RWPE1 (cell line): ENCODE results near the gene ISLR.

Experiments used
- CTCF ChIA-PET: fragments of 350-600 bp; sonication (Branson Sonifier 250); formaldehyde crosslinking; extraction: SDS; loops from one replicate; lab custom pipeline; 2021; lab: Yijun Ruan, JAX
- POLR2A ChIA-PET: fragments of 400-600 bp; formaldehyde crosslinking; extraction: SDS; loops from one replicate; lab custom pipeline; 2020; ENCODE audit warnings: antibody characterized with exemption; ENCODE audit not compliant: low non-redundant PET; lab: Yijun Ruan, JAX
- DNase-seq: peaks from one replicate; pipeline ENCODE4 v3.0.0; 2012; ENCODE audit warnings: low spot score
- H3K27ac ChIP-seq: fragments of 450-650 bp; 2 replicates; pipeline ENCODE4 v1.5.1; 2017
- TF ChIP-seq, protein P1 (sequence below): fragments of 450-650 bp; conservative IDR thresholded peaks from 2 replicates; pipeline ENCODE4 v1.5.1; 2017; ENCODE audit warnings: low read depth, mild to moderate bottlenecking

The ISLR gene

GRCh38 chr15:74205582-74205947 is 32.1 kb downstream of the ISLR start:
- ChIA-PET CTCF (no interaction called here), POLR2A (no interaction called here)
- TF ChIP-seq, protein P1, sequence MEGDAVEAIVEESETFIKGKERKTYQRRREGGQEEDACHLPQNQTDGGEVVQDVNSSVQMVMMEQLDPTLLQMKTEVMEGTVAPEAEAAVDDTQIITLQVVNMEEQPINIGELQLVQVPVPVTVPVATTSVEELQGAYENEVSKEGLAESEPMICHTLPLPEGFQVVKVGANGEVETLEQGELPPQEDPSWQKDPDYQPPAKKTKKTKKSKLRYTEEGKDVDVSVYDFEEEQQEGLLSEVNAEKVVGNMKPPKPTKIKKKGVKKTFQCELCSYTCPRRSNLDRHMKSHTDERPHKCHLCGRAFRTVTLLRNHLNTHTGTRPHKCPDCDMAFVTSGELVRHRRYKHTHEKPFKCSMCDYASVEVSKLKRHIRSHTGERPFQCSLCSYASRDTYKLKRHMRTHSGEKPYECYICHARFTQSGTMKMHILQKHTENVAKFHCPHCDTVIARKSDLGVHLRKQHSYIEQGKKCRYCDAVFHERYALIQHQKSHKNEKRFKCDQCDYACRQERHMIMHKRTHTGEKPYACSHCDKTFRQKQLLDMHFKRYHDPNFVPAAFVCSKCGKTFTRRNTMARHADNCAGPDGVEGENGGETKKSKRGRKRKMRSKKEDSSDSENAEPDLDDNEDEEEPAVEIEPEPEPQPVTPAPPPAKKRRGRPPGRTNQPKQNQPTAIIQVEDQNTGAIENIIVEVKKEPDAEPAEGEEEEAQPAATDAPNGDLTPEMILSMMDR: no peak
- no peak overlapping the region for H3K27ac ChIP-seq
- DNase-seq: no peak

GRCh38 chr15:74206801-74207281 is 33.3 kb downstream of the ISLR start:
- no peak overlapping the region for H3K27ac ChIP-seq
- CTCF ChIA-PET: no interaction called here
- POLR2A ChIA-PET: interaction anchor here (0.5 kb wide), 1 partner anchor 33 kb away, joined by 3 read pairs; the partner anchor contains the start of gene ISLR
- TF ChIP-seq, protein P1: no peak
- DNase-seq: no peak

DNA sequence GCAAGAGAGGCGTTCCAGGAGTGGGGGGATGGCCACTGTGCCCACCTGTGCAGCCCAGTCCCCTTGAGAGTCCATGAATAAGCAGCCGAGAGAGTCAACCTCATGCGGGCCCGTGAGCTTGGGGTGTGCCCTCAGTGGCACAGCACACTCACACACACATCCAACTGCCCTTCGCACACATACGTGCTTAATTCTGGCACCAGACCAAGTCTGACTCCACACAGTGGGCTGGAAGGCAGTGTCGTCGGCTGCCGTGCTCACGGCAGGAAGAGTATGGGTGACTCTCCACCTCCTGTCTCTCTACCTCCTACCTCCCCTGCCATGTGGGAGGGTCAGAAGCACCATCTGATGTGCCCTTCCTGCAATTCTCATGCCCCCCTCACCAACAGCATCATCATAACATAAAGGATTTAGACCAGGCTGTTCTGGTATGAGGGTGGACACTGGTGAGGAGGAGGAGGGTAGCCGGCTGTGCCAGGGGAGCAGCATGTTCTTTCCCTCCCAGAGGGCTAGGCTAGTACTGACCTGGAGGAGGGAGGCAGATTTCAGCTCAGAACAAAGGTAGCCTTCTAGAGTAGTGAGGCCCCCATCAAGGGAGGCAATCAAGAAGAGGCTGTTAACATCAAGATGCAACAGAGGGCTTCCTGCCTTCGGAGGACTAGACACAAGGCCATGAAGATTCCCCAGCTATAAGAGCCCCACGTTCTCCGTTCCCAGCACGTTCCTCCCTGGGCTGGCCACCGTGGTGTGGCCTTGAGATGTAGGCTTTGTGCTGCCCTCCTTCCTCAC is 34.3 kb downstream of the ISLR start:
- CTCF ChIA-PET: no interaction called here
- no peak for DNase-seq
- TF ChIP-seq, protein P1: no peak

GRCh38 chr15:74208496-74208895 is 35.0 kb downstream of the ISLR start:
- H3K27ac ChIP-seq: no peak overlapping the region
- CTCF ChIA-PET: no interaction called here
- DNase-seq: no peak
- TF ChIP-seq, protein P1: no peak
- POLR2A ChIA-PET: no interaction called here

More for the DNA sequence above, 34.3 kb downstream of the ISLR start:
- POLR2A ChIA-PET: no interaction called here
- no peak overlapping the region for H3K27ac ChIP-seq

- H3K27ac ChIP-seq: no peak overlapping the region
- POLR2A ChIA-PET: no interaction called here
- TF ChIP-seq, protein P1: no peak
- no peak for DNase-seq
- CTCF ChIA-PET: interaction anchor here (1.1 to 1.3 kb wide), 2 partner anchors 10 to 13 kb away, joined by 4 read pairs; no protein-coding TSS in a partner anchor
These were observed 35.5 kb downstream of the ISLR start for GRCh38 chr15:74208901-74209559.

DNA sequence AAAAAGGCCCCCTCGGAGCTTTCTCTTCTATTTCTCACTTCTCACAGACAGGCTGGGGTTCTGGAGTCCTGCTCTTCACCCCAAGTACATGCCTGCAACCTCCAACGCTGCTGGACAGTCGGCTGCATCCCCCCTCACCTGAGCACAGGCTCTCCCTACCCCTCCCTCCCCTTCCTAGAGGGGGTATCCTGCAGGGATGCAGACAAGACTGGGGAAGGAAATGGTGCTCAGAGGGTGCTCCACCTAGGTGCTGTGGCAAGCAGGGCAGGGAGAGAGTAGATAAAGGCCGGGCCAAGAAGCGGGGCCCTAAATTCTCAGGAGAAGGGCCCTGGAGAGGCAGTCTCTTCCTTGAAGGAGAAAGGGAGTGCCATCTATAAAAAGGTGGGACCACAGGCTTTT is 36.0 kb downstream of the ISLR start:
- DNase-seq: no peak
- ChIA-PET POLR2A (no interaction called here), CTCF (interaction anchor here (1.1 to 1.3 kb wide), 2 partner anchors 10 to 13 kb away, joined by 4 read pairs; no protein-coding TSS in a partner anchor)
- TF ChIP-seq, protein P1: no peak
- H3K27ac ChIP-seq: no peak overlapping the region
